HTERT RPE-1 (cell line): ENCODE results near the gene LIME1.

Experiments used
- in situ Hi-C: fragments of 300-500 bp; cut with MboI; formaldehyde crosslinking; loops from 4 replicates; pipeline ENCODE4 v1.14.3; 2020; ENCODE audit warnings: low sequenced_read_pairs

Gene LIME1

DNA sequence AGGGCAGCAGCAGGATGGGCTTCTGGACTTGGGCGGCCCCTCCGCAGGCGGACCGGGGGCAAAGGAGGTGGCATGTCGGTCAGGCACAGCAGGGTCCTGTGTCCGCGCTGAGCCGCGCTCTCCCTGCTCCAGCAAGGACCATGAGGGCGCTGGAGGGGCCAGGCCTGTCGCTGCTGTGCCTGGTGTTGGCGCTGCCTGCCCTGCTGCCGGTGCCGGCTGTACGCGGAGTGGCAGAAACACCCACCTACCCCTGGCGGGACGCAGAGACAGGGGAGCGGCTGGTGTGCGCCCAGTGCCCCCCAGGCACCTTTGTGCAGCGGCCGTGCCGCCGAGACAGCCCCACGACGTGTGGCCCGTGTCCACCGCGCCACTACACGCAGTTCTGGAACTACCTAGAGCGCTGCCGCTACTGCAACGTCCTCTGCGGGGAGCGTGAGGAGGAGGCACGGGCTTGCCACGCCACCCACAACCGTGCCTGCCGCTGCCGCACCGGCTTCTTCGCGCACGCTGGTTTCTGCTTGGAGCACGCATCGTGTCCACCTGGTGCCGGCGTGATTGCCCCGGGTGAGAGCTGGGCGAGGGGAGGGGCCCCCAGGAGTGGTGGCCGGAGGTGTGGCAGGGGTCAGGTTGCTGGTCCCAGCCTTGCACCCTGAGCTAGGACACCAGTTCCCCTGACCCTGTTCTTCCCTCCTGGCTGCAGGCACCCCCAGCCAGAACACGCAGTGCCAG lies 39.7 kb upstream of the LIME1 start, which contains the start of gene TNFRSF6B:
Gene TNFRSF6B, plus strand, starts transcription at position 25 of the 729 bp plus-strand sequence. Its CDS starts 116 bp downstream, at position 141.
- in situ Hi-C loops = no loop called here

DNA sequence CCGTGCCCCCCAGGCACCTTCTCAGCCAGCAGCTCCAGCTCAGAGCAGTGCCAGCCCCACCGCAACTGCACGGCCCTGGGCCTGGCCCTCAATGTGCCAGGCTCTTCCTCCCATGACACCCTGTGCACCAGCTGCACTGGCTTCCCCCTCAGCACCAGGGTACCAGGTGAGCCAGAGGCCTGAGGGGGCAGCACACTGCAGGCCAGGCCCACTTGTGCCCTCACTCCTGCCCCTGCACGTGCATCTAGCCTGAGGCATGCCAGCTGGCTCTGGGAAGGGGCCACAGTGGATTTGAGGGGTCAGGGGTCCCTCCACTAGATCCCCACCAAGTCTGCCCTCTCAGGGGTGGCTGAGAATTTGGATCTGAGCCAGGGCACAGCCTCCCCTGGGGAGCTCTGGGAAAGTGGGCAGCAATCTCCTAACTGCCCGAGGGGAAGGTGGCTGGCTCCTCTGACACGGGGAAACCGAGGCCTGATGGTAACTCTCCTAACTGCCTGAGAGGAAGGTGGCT lies 39.1 kb upstream of the LIME1 start:
- in situ Hi-C loops = no loop called here

DNA sequence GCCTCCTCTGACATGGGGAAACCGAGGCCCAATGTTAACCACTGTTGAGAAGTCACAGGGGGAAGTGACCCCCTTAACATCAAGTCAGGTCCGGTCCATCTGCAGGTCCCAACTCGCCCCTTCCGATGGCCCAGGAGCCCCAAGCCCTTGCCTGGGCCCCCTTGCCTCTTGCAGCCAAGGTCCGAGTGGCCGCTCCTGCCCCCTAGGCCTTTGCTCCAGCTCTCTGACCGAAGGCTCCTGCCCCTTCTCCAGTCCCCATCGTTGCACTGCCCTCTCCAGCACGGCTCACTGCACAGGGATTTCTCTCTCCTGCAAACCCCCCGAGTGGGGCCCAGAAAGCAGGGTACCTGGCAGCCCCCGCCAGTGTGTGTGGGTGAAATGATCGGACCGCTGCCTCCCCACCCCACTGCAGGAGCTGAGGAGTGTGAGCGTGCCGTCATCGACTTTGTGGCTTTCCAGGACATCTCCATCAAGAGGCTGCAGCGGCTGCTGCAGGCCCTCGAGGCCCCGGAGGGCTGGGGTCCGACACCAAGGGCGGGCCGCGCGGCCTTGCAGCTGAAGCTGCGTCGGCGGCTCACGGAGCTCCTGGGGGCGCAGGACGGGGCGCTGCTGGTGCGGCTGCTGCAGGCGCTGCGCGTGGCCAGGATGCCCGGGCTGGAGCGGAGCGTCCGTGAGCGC lies 38.5 kb upstream of the LIME1 start:
- in situ Hi-C loops = no loop called here

DNA sequence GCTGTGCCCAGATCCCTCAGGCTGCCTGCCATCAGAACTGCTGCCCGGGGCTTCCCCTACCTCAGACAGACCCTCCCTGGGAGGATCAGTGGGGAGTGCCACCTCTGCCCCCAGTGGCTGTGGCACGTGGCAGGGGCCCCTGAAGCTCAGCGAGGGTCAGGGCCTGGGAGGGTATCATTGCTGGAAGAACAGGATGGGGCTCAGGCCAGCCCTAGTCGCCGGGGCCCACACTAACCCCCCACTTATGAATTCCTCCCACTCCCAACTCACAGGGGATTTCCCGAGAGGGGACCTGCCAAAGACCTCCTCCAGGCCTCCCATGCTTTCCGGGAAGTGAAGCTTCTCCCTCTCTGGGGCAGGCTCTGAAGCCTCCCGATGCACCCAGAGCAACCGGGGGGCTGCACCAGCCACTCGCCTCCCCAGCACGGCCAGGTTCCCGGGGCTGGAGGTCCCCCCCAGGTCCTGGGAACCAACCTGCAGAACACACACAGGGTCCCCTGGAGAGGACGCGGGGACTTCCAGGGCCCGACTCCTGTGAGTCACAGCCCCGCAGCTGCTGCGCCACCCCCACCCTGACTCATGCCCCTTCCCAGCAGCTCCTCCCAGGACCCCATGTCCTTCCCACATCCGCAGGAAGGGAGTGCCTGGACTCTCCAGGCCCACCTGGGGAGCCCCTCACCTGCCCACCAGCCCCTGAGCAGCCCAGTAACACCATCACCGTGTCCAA lies 37.6 kb upstream of the LIME1 start:
- in situ Hi-C loops = no loop called here

DNA sequence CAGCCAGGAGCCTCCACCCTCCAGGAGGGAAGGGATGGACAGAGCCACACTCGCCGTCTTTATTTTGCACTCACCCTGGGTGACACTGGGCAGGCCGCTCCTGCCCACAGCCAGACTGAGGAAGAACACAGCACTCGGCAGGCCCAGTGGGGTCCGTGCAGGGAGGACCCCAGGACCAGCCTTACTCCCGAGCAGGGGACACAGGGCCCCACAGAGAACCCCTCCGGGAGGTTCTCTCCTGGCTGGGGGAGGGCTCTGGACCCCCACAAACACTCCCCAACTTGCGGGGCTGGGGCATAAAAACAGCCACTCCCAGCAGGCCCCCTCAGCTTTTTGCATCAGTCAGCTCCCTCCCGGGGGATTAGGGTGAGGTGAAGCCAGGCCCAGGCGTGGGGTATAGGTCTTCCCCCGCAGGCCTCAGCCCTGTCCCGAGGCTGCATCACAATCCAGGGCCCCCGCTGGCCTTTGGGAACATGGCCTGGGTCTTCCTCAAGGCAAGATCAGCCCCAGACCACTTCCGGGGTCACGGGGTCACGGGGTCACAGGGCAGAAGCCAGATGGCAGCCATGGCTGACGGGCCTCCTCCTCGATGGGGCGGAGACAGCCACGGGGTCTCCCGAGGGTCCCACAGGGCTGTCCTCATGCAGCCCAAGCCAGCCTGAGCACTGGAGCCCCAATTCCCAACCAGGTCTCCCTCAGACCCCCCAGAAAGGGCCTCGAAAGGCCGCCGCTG lies 36.8 kb upstream of the LIME1 start:
- in situ Hi-C loops = no loop called here

DNA sequence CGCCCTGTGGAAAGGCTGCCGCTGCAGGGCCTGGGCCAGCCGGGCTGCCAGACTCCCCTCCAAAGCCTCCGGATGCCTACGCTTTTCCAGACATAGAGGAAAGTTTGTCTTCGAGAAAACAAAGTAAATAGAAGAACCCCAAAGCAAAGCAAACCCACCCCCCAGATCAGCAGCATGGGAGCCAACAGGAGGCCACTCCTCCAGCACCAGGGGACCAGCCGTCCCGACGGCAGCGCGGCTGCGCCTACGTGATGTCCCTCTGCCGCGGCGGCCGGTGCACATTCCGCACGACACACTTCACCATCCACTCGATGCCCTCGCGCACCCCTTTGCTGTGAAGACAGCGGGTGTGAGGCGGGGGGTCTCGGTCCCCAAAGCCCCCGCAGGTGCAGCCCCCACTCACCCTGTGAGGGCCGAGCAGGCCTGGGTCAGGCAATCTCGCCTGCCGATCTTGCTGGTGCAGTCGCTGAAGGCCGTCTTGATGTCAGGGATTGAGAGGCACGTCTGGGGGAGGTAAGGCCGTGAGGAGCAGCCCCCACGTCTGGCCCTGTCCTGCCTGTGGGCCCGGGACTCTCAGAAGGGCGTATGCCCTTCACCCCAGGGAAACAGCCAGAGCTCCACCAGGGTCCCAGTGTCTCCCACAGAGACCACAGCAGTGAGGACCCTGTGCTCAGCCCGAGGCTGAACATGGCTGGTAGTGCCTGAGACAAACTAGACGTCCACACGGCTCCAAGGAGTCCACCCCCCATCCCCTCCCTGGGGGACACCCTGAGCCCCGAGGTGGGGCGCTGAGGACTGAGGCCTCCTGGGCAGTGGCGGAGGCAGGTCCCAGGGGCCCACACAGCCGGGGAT lies 36.0 kb upstream of the LIME1 start:
- in situ Hi-C loops = no loop called here

DNA sequence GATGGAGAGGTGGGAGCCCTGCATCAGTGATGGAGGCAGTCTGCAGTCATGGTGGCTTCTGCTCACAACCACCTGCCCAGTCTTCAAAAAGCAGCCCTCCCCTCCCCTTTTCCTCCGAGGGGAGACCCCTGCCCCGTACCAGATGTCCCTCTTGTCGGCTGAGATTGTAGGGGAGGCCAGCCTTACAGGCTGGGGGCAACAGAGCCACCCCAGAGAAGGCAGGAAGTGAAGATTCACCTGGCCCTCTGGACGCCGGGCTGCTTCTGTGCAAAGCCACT lies 35.5 kb upstream of the LIME1 start:
- in situ Hi-C loops = no loop called here

DNA sequence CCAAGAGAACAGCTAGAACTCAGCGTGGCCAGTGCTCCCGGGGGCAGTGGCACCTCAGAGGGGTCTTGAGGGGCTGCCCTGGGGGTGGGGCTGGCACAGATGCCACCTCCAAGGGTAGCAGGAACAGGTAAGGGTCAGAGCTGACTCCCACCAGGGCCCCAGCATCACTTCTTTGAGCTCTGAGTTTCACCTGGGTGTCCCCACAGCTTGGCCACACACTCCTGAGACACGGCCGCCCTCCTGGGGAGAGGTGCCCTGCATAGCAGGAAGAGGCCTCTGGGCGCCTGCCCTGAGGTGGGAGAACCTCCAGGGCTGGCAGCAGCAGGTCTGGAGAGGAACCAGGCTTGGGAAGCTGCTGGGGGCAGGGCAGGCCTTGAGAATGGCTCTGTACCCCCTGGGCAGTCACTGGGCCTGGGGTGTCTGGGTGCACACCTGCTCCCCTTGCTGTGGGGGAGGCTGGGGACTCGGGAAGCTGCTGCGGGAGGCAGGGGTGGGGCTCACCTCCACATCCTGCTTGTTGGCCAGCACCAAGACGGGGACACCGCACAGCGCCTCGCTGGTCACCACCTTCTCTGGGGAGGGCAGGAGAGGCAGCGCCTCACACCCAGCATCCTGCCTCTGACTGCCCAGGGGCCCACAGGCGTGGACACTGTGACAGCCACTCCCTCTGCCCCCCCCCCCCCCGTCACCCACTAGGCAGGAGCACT lies 35.0 kb upstream of the LIME1 start:
- in situ Hi-C loops = no loop called here

DNA sequence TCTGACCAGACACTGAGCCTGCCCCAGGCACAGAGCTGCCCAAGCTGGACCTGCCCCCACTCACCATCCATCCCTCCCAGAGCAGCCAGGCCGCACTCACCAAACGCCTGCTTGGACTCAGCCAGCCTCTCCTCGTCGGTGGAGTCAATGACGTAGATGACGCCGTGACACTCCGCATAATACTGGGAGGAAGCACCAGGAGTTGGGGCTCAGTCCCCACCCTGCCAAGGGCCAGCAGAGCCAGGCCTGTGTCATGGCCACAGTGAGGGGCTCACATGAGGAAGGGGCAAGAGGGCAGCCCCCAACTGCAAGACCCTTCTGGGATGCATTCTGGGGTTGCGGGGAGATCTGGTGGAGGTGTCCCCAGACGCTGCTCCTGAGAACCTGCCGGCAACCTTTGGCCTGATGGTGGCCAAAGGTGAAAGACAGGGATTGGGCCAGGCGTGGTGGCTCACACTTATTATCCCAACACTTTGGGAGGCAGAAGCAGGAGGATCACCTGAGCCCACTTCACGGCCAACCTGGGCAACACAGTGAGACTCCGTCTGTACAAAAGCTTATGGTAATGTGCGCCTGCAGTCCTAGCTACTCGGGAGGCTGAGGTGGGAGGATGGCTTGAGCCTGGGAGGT lies 34.3 kb upstream of the LIME1 start:
- in situ Hi-C loops = no loop called here

DNA sequence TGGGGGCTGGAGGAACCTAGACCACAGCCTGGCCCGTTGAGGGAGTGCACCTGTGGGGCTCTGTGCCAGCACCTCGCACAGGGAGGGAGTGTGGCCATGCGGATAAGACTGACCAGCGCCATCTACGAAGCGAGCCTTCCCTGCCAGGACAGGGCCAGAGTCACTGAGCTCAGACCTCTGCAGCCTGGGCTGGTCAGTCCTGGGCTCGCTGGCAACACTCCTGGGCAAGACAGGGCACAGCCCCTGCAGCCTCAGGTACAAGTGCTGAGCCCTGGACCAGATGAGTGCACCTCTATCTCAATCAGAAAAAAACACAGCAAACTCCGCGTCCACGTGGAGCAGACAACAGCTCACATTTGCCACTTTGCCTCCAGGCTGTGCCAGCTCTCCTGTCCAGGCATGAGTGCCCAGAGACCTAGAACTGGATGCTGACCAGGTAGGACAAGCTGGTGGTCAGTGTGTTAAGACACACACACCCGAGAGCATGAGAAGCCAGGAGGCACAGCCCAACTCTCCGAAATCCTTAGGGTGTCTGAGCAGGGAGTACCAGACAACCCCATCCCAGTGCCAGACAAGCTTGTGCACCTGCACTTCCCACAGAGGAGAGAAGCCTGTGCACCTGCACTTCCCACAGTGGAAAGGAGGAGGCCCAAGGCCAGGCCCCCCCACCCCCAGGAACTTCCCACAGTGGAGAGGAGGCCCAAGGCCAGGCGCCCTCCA lies 33.6 kb upstream of the LIME1 start:
- in situ Hi-C loops = no loop called here

DNA sequence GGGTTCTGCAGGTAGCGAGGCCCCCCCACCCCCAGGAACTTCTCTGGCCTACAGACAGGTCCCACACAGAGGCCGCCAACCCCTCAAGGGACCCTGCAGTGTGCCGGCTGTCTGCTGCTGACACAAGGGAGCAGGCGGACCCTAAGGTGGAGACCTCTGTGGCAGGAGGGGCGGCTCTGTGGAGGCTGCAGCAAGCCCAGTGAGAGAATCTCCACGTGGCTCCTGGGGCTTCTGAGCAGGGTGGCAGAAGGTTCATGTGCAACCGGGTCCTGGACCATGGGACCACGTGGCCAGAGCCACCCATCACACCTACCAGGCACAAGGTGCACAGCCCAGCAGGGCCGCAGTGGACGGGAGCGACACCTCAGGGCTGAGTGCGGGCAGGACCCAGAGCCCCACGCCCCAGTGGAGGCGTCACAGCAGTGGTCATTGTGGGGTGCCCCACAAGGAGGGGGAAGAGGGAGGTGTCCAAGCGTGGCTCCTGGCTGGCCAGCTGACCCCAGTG lies 32.9 kb upstream of the LIME1 start:
- in situ Hi-C loops = no loop called here

DNA sequence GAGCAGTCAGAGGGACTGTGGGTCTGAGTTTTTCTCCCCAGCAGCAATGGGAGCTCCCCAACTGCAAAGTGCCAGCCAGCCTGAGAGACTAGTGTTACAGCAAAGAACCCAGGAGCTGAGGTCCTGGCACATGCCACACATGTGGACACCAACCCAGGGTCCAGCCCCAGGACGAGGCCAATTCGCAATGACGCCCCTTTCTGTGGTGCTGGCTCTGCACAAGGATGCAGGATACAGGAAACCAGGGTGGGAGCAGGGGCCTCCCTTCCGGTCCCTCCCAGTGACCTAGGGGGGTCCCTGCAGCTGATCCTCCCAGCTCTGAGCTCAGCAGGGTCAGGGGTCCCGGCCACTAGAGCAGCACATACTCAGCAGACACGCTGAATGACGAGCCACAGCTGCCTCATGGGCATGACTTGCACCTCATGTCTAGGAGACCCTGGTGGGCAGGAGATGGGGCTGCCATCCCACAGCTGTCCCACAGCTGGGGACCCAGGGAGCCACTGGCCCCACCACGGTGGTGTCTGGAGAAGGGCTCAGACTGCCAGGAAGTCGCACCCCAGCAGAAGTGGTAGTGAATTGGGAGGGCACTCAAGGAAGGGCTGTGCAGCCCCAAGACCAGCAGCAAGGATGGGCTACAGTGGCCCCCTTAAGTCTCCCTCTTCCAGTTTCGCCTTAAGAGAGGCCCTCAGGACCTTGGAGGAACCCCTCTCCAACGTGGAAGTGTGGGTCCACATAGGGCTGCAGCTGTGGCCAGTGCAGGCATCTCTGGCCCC lies 32.3 kb upstream of the LIME1 start:
- in situ Hi-C loops = no loop called here

DNA sequence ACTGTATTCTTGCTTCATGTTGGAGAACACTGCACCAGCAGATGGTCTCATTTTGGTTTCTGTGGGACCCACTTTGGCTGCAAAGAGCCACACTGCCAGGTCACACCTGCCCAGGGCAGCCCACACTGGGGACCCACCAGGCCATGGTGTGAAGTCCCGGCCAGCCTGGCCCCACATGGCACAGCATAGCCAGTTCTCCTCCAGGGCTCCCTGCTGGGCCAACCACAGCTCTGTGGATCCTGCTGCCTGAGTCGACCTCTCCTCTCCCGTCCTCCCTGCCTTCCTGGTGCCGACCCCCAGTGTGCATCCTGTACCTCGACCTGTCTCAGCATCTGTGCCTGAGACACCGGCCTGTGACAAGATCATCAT lies 31.7 kb upstream of the LIME1 start:
- in situ Hi-C loops = no loop called here

DNA sequence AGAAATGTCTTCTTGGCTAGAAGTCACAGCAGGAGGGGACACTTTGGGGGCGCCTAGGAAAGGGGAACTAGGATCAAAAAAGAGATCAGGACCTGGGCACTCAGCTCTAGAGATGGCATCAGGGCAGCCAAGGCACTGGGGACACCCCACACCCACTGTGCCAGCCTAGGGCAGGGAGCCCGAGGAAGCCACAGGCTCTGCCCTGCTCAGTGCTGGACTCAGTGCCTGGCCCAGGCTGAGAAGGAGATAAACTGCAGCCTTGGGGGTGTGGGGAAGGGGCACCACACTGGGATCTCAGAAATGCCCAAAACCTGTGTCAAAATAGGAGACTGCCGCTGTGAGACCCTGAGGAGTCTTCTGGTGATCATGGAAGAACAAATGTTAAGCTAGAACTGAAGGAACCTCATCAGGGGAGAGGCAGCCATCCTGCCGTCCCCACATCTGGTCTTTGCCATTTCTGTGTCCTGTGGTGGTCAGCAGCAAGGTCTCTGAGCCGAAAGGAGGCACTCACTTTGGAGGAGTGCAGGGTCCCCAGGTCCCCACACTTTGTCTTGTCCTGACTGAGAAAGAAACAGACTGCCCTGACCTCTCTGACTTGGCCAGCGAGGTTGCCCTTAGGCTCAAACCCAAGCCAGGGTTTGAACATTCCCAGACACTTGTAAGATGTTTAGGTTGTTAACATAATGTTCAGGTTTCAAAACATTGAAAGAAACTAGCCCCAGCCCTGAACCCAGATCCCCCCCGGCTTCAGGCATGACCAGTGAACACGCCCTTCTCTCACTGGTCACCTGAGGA lies 31.0 kb upstream of the LIME1 start:
- in situ Hi-C loops = no loop called here

DNA sequence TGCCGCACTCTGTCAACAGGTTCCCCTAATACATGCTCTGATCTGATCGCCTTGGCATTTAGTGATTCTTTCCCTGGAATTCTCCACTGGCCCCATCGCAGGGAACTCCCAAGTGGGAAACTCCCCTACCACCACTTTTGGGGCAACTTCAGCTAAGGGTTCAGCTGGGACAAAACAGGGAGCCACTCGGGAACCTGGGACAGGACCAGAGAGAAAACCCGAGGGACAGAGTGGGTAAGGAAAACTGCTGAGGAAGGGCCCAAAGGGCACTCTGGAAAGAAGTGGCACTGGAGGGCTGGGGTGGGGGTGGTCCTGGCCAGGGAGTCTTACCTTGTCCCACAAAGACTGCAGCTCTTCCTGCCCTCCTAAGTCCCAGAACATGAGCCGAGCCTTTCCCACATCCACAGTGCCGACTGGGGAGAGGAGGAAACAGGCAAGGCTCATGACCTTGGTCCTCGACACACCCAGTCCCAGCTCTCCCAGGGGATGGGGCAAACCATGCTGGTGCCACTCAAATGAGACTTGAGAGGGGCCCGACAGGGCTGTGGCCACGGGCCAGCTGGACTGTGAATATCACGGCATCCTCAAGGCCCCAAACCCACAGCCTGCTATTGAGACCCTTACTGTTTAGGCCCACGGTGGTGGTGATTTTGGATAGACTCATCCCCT lies 30.3 kb upstream of the LIME1 start:
- in situ Hi-C loops = no loop called here

DNA sequence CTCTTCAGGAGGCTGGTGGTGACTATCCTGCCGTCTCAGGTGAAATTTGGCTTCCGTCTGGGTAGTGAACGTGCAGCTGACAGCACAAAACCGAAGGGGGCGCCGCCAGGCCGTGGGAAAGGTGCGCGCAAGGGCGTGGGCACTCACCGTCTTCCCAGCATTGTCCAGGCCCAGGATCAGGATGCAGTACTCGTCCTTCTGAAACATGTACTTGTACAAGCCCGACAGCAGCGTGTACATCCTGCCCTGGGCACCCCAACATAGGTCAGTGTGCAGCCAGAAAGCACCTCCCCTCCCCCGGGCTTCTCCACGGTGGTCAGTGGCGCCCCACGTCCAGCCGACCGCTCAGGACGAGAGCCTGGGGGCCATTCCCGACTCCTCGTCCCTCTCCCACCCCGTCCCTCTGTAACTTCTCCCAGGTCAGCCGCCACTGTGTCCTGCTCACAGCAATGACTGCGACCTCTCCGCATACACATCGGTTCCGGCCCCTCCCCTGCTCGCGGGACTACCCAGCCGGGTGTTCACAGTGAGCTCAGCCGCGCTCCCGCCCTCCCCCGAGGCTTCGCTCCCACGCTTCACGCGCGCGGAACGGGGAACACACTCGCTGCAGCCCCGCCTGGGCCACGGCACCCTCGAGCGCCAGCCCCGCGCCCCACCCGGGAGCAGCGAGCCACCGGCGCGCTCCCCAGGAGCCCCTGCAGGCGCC lies 29.5 kb upstream of the LIME1 start:
- in situ Hi-C loops = no loop called here
